Omental fat pad (tissue), 4 donors: Measurements from ENCODE around the gene EN1. TPM values are rescaled to one million over a fixed set of nuclear protein-coding genes. Genes with fewer than 3 reads are reported as not detected.

ENCODE experiments used
- ATAC-seq: fragments of 150-250 bp; one replicate; pipeline ENCODE4 v1.9.1; 2016; ENCODE audit warnings: mild to moderate bottlenecking, moderate library complexity; ENCODE audit not compliant: low FRiP score
- DNase-seq: peaks from one replicate; pipeline ENCODE4 v3.0.0-alpha.2; 2019; ENCODE audit warnings: low spot score
- total RNA-seq, 4 donors: library from RNA; depleted of rRNA; stranded (reverse); fragments of >200 nt; gene quantifications; one replicate each; pipeline ENCODE4 v1.1.0, GENCODE V29; 2016
- TF ChIP-seq, protein P1 (sequence below), 3 donors: fragments of 450-650 bp; IDR thresholded peaks; one replicate each; pipeline ENCODE4 v1.5.1; 2016 to 2017; ENCODE audit warnings: antibody characterized with exemption in 3 of 3, mild to moderate bottlenecking in 3 of 3, moderate library complexity in 2 of 3

Gene EN1
- total RNA-seq, 4 donors from 2014 or later, result 0.28 to 1.9 (median 0.61) TPM

DNA sequence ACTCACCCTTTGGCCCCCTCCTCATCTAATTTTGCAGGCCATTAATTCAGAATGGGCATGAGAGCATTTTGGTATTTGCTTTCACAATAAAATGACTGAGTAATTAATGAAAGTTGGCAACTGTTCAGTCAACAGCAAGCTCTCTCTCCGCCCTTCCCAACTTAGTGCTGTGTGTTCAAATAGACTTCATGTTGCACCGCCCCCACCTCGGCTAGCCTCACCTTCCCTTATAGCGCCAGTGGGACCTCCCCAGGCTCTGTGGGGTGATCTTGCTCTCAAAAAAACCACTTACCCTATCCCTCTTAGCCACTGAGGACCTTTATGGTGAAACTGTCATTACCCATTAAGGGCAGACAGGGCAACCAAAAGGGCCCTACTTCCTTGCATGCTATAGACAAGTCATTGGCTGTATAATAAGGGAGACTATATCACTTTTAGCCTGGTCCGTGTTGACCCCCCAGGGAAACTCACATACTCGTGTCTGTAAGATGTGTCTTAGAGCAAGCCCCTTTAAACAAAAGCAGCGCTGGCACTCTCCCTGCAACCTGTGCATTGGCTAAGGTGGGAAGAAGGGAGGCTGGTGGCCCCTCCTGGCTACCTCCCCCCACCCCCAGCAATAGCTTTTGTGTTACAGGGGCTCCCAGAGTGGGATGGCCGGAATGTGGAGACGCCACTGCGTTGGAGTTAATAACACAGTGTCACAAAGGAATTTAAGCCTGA, 15.2 kb downstream of the EN1 start:
- TF ChIP-seq, protein P1, sequence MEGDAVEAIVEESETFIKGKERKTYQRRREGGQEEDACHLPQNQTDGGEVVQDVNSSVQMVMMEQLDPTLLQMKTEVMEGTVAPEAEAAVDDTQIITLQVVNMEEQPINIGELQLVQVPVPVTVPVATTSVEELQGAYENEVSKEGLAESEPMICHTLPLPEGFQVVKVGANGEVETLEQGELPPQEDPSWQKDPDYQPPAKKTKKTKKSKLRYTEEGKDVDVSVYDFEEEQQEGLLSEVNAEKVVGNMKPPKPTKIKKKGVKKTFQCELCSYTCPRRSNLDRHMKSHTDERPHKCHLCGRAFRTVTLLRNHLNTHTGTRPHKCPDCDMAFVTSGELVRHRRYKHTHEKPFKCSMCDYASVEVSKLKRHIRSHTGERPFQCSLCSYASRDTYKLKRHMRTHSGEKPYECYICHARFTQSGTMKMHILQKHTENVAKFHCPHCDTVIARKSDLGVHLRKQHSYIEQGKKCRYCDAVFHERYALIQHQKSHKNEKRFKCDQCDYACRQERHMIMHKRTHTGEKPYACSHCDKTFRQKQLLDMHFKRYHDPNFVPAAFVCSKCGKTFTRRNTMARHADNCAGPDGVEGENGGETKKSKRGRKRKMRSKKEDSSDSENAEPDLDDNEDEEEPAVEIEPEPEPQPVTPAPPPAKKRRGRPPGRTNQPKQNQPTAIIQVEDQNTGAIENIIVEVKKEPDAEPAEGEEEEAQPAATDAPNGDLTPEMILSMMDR (IDR thresholded peaks at IDR 0.05), result no peak
- DNase-seq, result no peak
- no peak for ATAC-seq

DNA sequence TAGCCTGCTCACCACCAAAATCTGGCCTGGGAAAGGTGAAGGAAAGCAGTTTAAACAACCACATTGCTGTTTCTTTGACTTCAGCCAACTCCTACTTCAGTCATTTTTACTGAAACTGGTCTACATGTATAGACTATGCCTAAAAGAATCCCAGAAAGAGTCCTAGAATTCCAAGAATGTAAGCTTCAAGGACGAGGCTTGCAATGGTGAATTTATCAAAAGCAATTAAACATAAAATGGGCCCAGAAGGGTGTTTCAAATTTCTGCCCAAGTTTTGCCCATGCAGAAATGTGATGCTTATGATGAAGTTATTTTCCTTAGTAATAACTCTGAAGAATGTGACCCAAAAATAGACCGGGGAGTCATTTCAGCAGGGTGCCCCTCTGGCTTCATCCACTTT, 16.6 kb downstream of the EN1 start:
- TF ChIP-seq, protein P1 (IDR thresholded peaks at IDR 0.05), result no peak
- DNase-seq (no peak), ATAC-seq (no peak)

DNA sequence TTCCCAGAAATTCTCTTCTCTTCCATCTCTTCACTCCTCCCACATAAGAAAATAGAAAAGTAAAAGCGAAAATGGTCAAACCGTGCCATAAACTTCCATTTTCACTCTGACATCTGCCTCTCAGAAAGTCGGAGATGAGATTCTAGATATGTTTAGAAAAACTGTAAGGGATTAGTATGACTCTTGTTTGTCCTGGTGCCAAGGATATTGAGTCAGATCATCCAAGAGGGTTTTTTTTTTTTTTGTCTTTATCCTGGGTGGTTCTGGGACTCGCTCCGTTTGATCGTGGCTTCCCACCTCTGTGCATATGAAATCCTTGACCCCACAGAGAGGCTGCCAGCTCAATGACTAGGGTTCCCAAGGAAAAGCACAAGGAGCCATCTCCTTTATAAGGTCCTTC, 17.3 kb downstream of the EN1 start:
- ATAC-seq (no peak), DNase-seq (no peak)
- TF ChIP-seq, protein P1 (IDR thresholded peaks at IDR 0.05), result no peak

DNA sequence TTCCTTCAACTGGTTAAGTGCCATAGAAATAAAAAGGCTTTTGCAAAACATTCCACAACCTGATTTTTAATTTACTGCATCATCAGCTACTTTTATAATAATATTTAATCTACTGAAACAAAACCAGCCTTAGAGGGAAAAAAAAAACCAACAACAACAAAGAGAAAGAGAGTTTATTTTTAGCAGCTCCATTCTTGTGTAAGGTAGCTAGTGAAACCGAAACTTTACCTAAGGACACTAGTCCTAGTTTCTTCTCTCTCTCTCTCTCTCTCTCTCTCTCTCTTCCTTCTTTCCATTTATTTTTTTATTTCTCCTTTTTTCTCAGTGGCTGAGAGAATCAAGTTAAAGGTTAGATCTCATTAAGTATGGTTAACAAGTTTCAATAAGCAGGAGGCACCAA, 21.4 kb downstream of the EN1 start:
- no peak for DNase-seq
- TF ChIP-seq, protein P1 (IDR thresholded peaks at IDR 0.05), result no peak
- ATAC-seq, result no peak

DNA sequence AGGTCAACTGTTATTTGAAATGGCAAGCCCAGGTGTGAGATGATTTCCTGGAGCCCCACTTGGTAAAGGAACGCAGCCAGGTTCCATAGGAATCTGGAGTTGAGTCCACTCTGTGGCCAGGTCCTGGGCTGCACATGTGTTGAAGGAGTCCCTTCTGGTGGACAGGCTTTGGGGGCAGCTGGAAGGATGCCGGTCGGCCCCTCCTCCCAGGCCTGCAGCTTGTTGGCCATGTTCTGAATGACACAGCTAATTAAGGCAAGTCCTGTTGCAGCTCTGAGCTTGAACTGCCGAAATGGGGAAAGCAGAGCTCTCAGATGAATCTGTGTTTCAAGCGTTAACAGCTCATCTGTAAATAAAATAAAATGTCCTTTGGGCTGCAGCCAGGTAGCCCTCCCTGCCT, 23.8 kb downstream of the EN1 start:
- DNase-seq, result no peak
- no peak for ATAC-seq
- TF ChIP-seq, protein P1 (IDR thresholded peaks at IDR 0.05), result no peak

DNA sequence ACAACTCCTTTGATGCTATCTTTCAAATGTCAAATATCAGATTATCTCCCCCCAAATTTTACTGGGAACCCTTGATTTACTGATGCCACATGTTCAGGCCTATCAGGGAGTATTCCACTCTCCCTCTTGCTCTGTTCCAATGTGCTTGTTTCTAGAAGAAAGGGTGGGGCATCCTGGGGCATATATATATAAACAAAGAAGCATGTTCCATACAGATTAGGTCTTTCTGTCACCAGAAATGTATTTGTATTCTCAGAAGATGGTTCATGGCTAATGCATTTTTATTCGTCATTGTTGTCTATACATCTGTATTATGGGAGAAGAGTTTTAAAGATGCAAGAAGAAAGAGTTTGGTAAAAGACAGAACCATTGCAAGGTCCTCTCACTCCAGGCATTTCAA, 24.9 kb downstream of the EN1 start:
- ATAC-seq, result no peak
- TF ChIP-seq, protein P1 (IDR thresholded peaks at IDR 0.05), result no peak
- DNase-seq, result no peak

DNA sequence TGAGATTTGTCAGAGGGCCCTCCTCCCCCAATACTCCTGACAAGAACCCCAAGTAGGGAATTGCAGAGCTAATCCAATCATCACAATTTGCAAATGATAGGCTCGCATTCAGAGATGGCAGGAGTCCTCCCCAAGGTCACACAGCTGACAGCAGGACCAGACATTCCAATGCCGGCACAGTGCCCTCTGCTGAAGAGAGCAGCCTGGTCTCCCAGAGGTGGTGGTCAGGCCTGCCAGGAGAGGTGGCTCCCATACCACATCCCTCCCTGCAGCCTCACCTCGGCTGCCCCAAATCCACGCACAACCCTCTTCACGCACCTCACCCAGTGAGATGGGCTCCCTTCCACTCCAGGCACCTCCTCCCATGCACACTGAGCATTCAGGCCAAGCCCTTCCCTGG, 25.4 kb downstream of the EN1 start:
- DNase-seq, result no peak
- TF ChIP-seq, protein P1 (IDR thresholded peaks at IDR 0.05), result no peak
- no peak for ATAC-seq
